Naive thymus-derived CD8-positive, alpha-beta T cell (primary cell): ENCODE measurements around the gene CD14. TPM values are rescaled to one million over a fixed set of nuclear protein-coding genes. Genes with fewer than 3 reads are reported as not detected.
"Not testable (repeated sequence)": the region's sequence is repeated elsewhere in the genome, so short reads cannot be mapped to it uniquely, and the experiment has no call there.

Experiments used
- ATAC-seq, 2 donors: fragments of 150-1000 bp; cut with Tn5 transposase in 1 of 2; sonication (Bioruptor Pico), chemical (Tn5 transposase) in 1 of 2; 1 replicate in 1 of 2; 2 replicates in 1 of 2; pipeline ENCODE4 v1.10.0; 2021; ENCODE audit warnings: mild to moderate bottlenecking in 2 of 2, moderate library complexity in 2 of 2
- POLR2A ChIA-PET: fragments of 350-600 bp; sonication (Branson Sonifier 250); formaldehyde crosslinking; loops from one replicate; lab custom pipeline; 2021; ENCODE audit warnings: antibody characterized with exemption; lab: Charles Lee
- DNase-seq, 10 donors: peaks; one replicate each; pipeline versions ENCODE4 v3.0.0 to v3.0.0-alpha.2; 2020 to 2022
- H3K27ac Mint-ChIP-seq, 10 donors: one replicate each; pipeline ENCODE4 v1.8.0; 2020 to 2022; ENCODE audit warnings: mild to moderate bottlenecking in 10 of 10, mixed read lengths in 10 of 10, moderate library complexity in 4 of 10, inconsistent platforms in 1 of 10
- H3K27me3 Mint-ChIP-seq, 5 donors: one replicate each; pipeline ENCODE4 v1.8.0; 2021 to 2022; ENCODE audit warnings: mixed read lengths in 5 of 5
- H3K36me3 Mint-ChIP-seq, 3 donors: one replicate each; pipeline ENCODE4 v1.8.0; 2020 to 2022; ENCODE audit warnings: mixed read lengths in 3 of 3, mild to moderate bottlenecking in 2 of 3, inconsistent platforms in 1 of 3
- H3K4me1 Mint-ChIP-seq, 4 donors: one replicate each; pipeline ENCODE4 v1.8.0; 2021 to 2022; ENCODE audit warnings: mixed read lengths in 4 of 4
- H3K4me3 Mint-ChIP-seq, 10 donors: one replicate each; pipeline ENCODE4 v1.8.0; 2020 to 2022; ENCODE audit warnings: mild to moderate bottlenecking in 10 of 10, mixed read lengths in 10 of 10, moderate library complexity in 6 of 10, inconsistent platforms in 1 of 10
- H3K9me3 Mint-ChIP-seq, 9 donors: one replicate each; pipeline ENCODE4 v1.8.0; 2020 to 2022; ENCODE audit warnings: mixed read lengths in 9 of 9, mild to moderate bottlenecking in 3 of 9, inconsistent platforms in 1 of 9, moderate library complexity in 1 of 9
- polyA plus RNA-seq, 3 donors: library from polyadenylated mRNA; unstranded; fragments of 300-500 nt; fragmentation: Illumina TruSeq; gene quantifications; one replicate each; pipeline ENCODE4 v1.2.3, GENCODE V29; 2021
- total RNA-seq, 8 experiments: library from RNA in 2 of 8; stranded (reverse) in 2 of 8; gene quantifications; one replicate each; pipeline ENCODE4 v1.2.3 and lab custom pipeline; 2021 to 2026

The CD14 gene
- total and polyA plus RNA-seq, 5 experiments from 2014 or later = 1.5 to 4.6 (median 3.1) TPM

DNA sequence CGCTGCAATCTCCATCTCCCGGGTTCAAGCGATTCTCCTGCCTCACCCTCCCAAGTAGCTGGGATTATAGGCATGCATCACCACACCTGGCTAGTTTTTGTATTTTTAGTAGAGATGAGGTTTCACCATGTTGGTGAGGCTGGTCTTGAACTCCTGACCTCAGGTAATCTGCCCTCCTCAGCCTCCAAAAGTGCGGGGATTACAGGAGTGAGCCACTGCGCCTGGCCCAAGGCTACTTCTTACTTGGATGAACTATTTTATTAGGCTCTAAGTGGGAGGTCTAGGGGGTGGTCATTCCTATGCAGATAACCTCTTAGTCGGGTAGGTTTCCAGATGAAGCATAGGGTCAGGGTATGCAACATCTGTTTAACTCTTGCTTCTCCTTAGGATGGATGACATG, 27.4 kb upstream of the CD14 start:
- POLR2A ChIA-PET, DNase-seq, H3K27me3 Mint-ChIP-seq, ATAC-seq, H3K4me3 Mint-ChIP-seq, H3K9me3 Mint-ChIP-seq: not testable (repeated sequence)
- Mint-ChIP-seq H3K36me3 (peaks cover 4 to 74% (median 41%) of the 10 kb centered on the region in 3 donors), H3K27ac (peak overlapping the region in 3 of 10 donors; percentile 20 to 38 (median 29)), H3K4me1 (peaks cover 10 to 19% (median 14%) of the 10 kb centered on the region in 4 donors)

GRCh38 chr5:140658870-140659269, 25.9 kb upstream of the CD14 start:
- Mint-ChIP-seq H3K4me1 (peaks cover 5 to 18% (median 7%) of the 10 kb centered on the region in 4 donors), H3K36me3 (peaks cover 9 to 89% (median 56%) of the 10 kb centered on the region in 3 donors), H3K9me3 (no peaks in the 10 kb centered on the region), H3K27ac (peak overlapping the region in 6 of 10 donors; percentile 44 to 84 (median 62)), H3K4me3 (peak overlapping the region in 1 of 10 donors; percentile 74), H3K27me3 (no peaks in the 10 kb centered on the region)
- POLR2A ChIA-PET = no interaction called here
- DNase-seq (no peak), ATAC-seq (no peak)

DNA sequence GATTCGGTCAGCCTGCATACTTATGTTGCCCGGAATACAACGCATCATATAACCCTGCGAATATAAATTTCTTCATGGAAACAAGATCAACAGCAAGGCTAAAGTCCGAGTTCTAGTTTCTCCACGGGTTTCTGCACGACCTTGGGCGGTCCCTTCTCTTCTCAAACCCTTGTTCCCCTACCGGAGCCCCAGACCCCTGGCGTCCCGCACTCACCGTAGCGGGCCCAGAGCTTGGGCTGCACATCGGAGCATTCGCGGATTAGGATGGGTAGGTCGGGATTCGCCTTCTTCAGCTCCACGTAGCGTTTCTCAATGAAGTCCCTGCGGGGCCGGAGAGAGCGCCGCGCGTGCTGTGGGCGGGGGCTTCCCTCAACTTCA, 14.1 kb upstream of the CD14 start:
- ATAC-seq (no peak), DNase-seq (peak in 1 of 10 donors; percentile 24)
- Mint-ChIP-seq H3K27ac (peak overlapping the region; percentile 98 to 100 (median 100)), H3K4me3 (peak overlapping the region; percentile 96 to 100 (median 99)), H3K9me3 (no peaks in the 10 kb centered on the region), H3K36me3 (peaks cover 5 to 78% (median 15%) of the 10 kb centered on the region in 3 donors), H3K4me1 (peaks cover 21 to 68% (median 64%) of the 10 kb centered on the region in 4 donors), H3K27me3 (no peaks in the 10 kb centered on the region)
- POLR2A ChIA-PET = interaction anchor here (0.6 to 3.7 kb wide), 21 partner anchors 8 to 673 kb away, joined by 3 to 61 read pairs (median 6); partner anchors contain the start of genes ANKHD1, APBB3, CD14 and EIF4EBP3

DNA sequence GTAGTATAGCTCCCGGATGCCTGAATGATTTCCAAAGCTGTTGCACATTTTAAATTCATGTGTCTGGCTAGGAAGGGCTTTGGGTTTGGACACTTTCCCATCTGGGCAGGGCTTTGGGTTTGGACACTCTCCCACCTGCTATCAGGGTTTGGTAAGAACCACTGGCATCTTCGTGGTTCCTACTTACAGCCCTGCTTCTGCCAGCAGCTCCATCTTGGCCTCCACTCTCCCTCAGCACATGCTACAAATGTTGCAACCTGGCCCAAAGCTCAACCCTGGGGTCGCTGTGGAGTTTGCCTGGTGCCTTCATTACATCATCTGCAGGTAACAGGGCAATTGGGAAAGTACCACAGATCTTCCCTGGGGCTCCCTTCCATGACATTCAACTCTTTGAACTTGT, 9.7 kb upstream of the CD14 start:
- DNase-seq = no peak
- H3K27ac Mint-ChIP-seq = peak overlapping the region in 3 of 10 donors; percentile 30 to 48 (median 40)

GRCh38 chr5:140641716-140642115, 8.7 kb upstream of the CD14 start:
- no peak for DNase-seq
- Mint-ChIP-seq H3K27me3 (no peaks in the 10 kb centered on the region), H3K4me1 (peaks cover 27 to 63% (median 60%) of the 10 kb centered on the region in 4 donors), H3K36me3 (peaks cover 0 to 35% (median 0%) of the 10 kb centered on the region in 3 donors), H3K9me3 (no peaks in the 10 kb centered on the region), H3K27ac (peak overlapping the region in 1 of 10 donors; percentile 74), H3K4me3 (peak overlapping the region in 2 of 10 donors; percentile 1 to 10)
- ATAC-seq = no peak
- POLR2A ChIA-PET = interaction anchor here (0.6 to 1.4 kb wide), 4 partner anchors 9 to 78 kb away, joined by 3 to 4 read pairs (median 4); partner anchors contain the start of gene CD14

More for the DNA sequence above, 9.7 kb upstream of the CD14 start:
- ATAC-seq = no peak
- H3K36me3 Mint-ChIP-seq = peaks cover 0 to 37% (median 0%) of the 10 kb centered on the region in 3 donors
- peaks cover 26 to 72% (median 67%) of the 10 kb centered on the region in 4 donors for H3K4me1 Mint-ChIP-seq
- POLR2A ChIA-PET = interaction anchor here (0.7 to 1.1 kb wide), 3 partner anchors 10 to 241 kb away, joined by 3 to 5 read pairs (median 3); partner anchors contain the start of genes ANKHD1 and CD14
- no peaks in the 10 kb centered on the region for H3K27me3 Mint-ChIP-seq
- peak overlapping the region in 1 of 10 donors; percentile 3 for H3K4me3 Mint-ChIP-seq
- H3K9me3 Mint-ChIP-seq = no peaks in the 10 kb centered on the region

DNA sequence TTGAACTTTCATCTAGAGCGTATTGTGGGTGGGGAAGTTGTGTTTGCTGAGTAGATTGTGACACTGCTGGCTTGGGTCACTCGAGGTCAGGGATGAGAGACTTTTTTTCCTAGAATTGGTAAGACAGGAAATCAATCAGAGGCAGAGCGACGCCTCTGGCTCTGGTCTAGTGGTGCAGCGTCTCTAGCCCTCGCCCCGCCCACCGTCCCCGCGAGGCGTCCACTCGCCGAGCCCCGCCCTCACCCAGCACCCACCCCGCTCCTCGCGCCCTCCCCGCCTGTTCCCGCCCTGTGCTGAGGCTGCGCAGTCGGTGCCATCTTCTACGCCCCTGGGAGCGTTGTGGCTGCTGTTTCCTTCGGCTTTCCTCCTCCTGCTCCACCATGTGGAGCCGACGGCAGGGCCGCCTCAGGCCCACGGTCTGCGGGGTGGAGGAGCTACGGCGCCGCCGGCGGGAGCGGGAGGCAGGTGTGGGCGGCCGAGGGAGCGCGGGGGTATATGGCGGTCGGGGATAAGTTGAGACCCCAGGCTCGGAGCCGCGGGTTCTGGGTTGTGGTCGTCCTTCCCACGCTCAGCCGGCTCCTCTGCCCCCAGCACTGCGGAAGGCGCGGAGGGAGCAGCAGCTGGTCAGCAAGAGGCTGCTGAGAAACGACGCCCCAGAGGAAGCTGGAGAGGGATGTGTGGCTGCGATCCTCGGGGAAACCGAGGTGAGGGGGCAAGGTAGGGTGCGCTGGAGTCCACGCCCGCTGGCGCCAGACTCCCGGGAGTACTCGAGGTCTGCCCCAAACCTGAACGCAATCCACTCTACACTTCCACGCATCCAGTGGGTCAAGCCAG, 6.4 kb upstream of the CD14 start, which contains the start of gene TMCO6:
Gene TMCO6, plus strand, starts transcription at position 304 of the 834 bp plus-strand sequence. Its CDS starts 77 bp downstream, at position 381.
- H3K36me3 Mint-ChIP-seq = peaks cover 0 to 20% (median 0%) of the 10 kb centered on the region in 3 donors
- peak within 1 kb of the TSS; percentile 85 to 100 (median 98) for H3K27ac Mint-ChIP-seq
- POLR2A ChIA-PET = interaction anchor here (0.6 to 2.4 kb wide), 14 partner anchors 8 to 252 kb away, joined by 3 to 16 read pairs (median 5); partner anchors contain the start of genes ANKHD1, APBB3, EIF4EBP3 and HARS1

DNA sequence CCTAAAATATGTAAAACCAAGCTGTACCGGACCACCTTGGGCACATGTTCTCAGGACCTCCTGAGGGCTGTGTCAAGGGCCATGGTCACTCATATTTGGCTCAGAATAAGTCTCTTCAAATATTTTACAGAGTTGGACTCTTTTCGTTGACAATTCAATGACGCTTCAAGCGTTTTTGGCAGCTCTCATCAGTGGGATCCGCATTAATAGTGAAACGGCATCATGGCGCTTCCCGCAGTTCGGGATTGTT, 5.8 kb upstream of the CD14 start:
- H3K4me3 Mint-ChIP-seq = peak overlapping the region; percentile 87 to 96 (median 92)
- peaks cover 22 to 48% (median 44%) of the 10 kb centered on the region in 4 donors for H3K4me1 Mint-ChIP-seq
- H3K9me3 Mint-ChIP-seq, H3K27me3 Mint-ChIP-seq, DNase-seq: not testable (repeated sequence)
- peak in 1 of 2 donors; percentile 1 for ATAC-seq
- POLR2A ChIA-PET = interaction anchor here (0.6 to 2.4 kb wide), 13 partner anchors 9 to 237 kb away, joined by 3 to 16 read pairs (median 5); partner anchors contain the start of genes ANKHD1, APBB3, EIF4EBP3 and HARS1
- peak overlapping the region; percentile 85 to 100 (median 98) for H3K27ac Mint-ChIP-seq
- H3K36me3 Mint-ChIP-seq = peaks cover 0 to 14% (median 0%) of the 10 kb centered on the region in 3 donors

More for the DNA sequence above, 6.4 kb upstream of the CD14 start, which contains the start of gene TMCO6:
- ATAC-seq = peak; percentile 93 to 97
- Mint-ChIP-seq H3K27me3 (no peaks in the 10 kb centered on the region), H3K9me3 (no peaks in the 10 kb centered on the region), H3K4me1 (peaks cover 23 to 47% (median 44%) of the 10 kb centered on the region in 4 donors), H3K4me3 (peak within 1 kb of the TSS; percentile 87 to 96 (median 92))
- DNase-seq = peak; percentile 85 to 98 (median 94)

GRCh38 chr5:140637371-140638100, 4.6 kb upstream of the CD14 start:
- no peak for ATAC-seq
- Mint-ChIP-seq H3K9me3 (no peaks in the 10 kb centered on the region), H3K4me1 (peaks cover 28 to 55% (median 53%) of the 10 kb centered on the region in 4 donors), H3K27ac (peak overlapping the region in 4 of 10 donors; percentile 41 to 98 (median 47)), H3K27me3 (peaks cover 0 to 5% (median 0%) of the 10 kb centered on the region in 5 donors), H3K36me3 (peaks cover 0 to 2% (median 0%) of the 10 kb centered on the region in 3 donors), H3K4me3 (peak overlapping the region in 1 of 10 donors; percentile 75)
- DNase-seq = no peak
- POLR2A ChIA-PET = no interaction called here

- Mint-ChIP-seq H3K4me3 (no peak overlapping the region), H3K27me3 (peaks cover 0 to 10% (median 0%) of the 10 kb centered on the region in 5 donors), H3K36me3 (no peaks in the 10 kb centered on the region), H3K27ac (peak overlapping the region in 3 of 10 donors; percentile 24 to 51 (median 31)), H3K9me3 (no peaks in the 10 kb centered on the region), H3K4me1 (peaks cover 21 to 55% (median 49%) of the 10 kb centered on the region in 4 donors)
- POLR2A ChIA-PET = interaction anchor here (0.5 to 5.7 kb wide), 4 partner anchors 11 to 263 kb away, joined by 3 to 54 read pairs (median 10); partner anchors contain the start of genes EIF4EBP3, IK and NDUFA2
- DNase-seq (no peak), ATAC-seq (no peak)
These were observed 2.6 kb upstream of the CD14 start for GRCh38 chr5:140635291-140636257.

- Mint-ChIP-seq H3K4me3 (peak overlapping the region in 7 of 10 donors; percentile 10 to 88 (median 46)), H3K4me1 (peaks cover 18 to 45% (median 39%) of the 10 kb centered on the region in 4 donors), H3K36me3 (no peaks in the 10 kb centered on the region), H3K27ac (peak overlapping the region in 2 of 10 donors; percentile 2 to 66), H3K9me3 (no peaks in the 10 kb centered on the region), H3K27me3 (peaks cover 0 to 10% (median 0%) of the 10 kb centered on the region in 5 donors)
- DNase-seq = no peak
- ATAC-seq = no peak
- POLR2A ChIA-PET = interaction anchor here (2.4 to 5.7 kb wide), 2 partner anchors 13 to 87 kb away, joined by 17 to 54 read pairs; partner anchors contain the start of genes EIF4EBP3, IK and NDUFA2
These were observed 1.1 kb upstream of the CD14 start for GRCh38 chr5:140634103-140634502.

DNA sequence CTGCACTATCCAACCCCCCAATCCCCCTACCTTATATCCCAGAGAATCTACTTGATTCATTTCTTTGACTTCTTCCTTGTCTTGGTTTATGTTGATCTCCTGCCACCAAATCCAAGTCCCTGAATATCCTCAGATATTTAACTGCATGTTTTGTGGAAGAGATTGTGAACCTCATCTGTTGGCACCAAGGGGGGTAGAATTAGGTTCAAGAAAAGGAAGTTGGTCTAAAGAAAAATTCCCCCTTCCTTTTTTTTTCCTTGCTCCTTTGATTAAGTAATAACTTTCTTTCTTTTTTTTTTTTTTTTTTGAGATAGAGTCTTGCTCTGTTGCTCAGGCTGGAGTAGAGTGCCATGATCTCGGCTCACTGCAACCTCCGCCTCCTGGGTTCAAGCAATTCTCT, 526 bp upstream of the CD14 start:
- Mint-ChIP-seq H3K4me3 (peak overlapping the region; percentile 87 to 94 (median 92)), H3K27ac (peak overlapping the region in 8 of 10 donors; percentile 16 to 96 (median 72)), H3K27me3 (peaks cover 0 to 10% (median 0%) of the 10 kb centered on the region in 5 donors), H3K9me3 (no peaks in the 10 kb centered on the region), H3K4me1 (peaks cover 13 to 39% (median 33%) of the 10 kb centered on the region in 4 donors), H3K36me3 (no peaks in the 10 kb centered on the region)
- POLR2A ChIA-PET = interaction anchor here (0.5 to 5.7 kb wide), 10 partner anchors 8 to 1150 kb away, joined by 3 to 54 read pairs (median 6); partner anchors contain the start of genes EIF4EBP3, IK, NDUFA2 and SRA1
- ATAC-seq (no peak), DNase-seq (no peak)
